HG02610 (cell line): ENCODE measurements around the gene TP53BP2.
"Not testable (repeated sequence)": the region's sequence is repeated elsewhere in the genome, so short reads cannot be mapped to it uniquely, and the experiment has no call there.

Source experiments
- ATAC-seq: cut with Tn5 transposase; IDR thresholded peaks from one replicate; pipeline ENCODE4 v1.9.1; 2021; ENCODE audit warnings: mild to moderate bottlenecking, moderate library complexity; ENCODE audit not compliant: unreplicated experiment

TP53BP2 gene

DNA sequence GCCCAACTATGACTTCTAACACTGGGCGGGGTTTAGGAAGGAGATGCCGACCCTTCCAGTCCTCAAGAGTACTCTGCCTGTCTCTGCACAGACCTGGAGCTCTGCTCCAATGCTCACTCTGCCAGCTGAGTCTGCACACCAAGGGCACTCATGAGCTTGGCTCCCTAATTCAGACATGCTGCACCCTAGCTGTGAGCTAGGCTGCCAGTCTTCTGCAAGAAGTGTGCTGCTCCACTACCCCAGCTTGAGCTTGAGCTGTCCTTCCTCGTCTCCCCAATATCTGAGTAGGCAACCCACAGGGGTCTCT lies 13.2 kb downstream of the TP53BP2 start:
- peak; percentile 16 for ATAC-seq

DNA sequence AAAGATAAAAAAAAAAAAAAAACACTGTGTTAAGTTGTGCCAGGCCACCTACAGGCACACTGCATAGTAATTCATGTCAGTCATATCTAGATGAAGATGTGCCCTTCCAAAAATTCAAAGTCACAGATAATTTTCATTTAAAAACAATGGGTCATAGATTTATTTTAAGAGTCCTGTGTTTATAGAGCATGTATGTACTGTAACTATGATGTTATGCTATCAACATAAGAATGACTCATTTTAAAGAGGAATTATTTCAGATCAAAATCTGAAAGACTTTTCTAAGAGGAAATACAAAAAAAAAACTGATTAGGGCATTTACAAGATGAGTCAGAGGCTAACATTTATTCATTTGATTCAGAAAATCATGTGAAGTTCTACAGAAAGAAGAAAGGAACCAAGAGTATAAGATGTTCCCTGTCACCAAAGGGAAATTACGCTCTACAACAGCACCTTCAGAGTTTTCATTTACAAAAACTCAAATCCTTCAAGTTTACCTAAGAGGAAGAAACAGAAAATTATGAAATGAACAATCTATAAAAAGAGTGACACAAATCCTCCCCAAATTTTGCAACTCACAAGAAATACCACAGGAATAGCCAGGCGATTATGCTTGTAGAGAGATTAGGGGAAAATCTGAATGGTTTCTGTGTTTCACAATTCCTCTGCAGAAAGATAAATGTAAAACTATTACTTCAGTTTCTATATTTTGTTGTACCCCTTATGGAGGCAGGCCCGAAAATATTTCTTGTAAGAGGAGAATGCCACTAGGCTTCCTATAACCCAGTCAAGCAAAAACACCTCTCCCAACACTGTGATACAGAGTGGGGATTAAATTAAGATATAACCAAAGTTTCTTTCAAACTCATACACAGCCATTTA lies 13.8 kb downstream of the TP53BP2 start:
- peak; percentile 52 for ATAC-seq

DNA sequence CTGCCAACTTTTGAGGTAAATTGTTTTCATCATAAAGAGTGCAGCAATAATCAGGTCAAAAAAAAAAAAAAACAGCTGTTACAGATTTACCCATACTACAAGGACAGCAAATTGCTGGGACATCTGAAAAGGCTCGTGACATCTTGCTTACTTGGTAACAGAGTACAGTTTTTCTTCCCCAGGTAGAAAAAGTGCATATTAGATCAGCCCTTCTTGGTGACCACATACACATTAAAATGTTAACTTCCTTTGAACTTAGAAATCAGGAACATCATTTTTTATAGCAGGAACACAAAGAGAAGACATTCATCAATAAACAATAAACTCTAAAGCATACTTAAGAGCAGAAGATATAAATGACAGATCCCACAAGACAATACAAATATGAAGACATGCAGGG lies 16.1 kb downstream of the TP53BP2 start:
- ATAC-seq, result no peak

DNA sequence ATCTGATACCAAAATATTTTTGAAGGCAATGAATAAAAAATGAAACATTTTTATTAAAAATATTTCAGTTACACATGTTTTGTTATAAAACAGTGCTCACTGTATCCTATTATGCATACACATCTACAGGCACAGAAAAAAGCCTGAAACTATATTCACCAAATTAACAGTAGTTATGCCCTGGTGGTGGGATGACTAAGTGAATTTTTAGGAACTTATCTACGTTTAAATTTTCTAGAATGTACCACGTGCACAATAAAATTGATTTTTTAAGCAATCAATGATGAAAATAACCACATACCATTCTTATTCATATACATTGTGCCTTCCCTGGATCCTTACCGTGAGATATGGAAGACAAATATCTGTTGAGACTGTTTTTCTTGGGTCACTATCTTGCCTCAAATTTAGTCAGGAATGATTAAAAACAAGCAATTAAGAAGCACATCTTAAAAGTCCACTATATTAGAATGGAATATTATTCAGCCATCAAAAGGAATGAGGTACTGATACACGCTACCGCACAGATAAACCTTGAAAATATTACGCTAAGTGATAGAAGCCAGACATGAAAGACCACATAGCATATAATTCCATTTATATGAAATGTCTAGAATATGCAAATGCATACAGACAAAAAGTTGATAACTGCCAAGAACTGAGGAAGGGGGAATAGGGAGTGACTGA lies 17.4 kb downstream of the TP53BP2 start:
- no peak for ATAC-seq

DNA sequence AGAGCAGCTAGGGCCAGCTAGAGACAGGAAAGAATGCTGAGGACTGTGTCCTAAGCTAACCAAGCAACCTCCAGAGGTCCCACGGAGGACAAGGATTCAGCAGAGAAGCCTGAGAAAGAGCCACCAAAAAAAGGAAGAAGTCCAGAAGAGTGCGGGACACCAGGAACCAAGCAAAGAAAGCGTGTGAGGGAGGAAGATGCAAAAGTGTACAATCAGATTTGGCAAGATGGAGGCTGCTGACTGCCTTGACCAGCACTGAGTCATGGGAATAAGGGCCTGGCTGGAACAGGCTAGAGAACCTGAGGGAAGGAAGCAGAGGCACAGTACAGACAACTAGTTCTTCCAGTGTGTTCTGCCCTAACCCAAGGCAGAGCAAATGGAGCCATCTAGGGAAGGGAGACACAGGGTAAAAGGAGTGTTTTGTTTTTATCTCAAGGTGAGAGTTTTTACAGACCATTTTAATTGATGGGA lies 18.5 kb downstream of the TP53BP2 start:
- no peak for ATAC-seq

DNA sequence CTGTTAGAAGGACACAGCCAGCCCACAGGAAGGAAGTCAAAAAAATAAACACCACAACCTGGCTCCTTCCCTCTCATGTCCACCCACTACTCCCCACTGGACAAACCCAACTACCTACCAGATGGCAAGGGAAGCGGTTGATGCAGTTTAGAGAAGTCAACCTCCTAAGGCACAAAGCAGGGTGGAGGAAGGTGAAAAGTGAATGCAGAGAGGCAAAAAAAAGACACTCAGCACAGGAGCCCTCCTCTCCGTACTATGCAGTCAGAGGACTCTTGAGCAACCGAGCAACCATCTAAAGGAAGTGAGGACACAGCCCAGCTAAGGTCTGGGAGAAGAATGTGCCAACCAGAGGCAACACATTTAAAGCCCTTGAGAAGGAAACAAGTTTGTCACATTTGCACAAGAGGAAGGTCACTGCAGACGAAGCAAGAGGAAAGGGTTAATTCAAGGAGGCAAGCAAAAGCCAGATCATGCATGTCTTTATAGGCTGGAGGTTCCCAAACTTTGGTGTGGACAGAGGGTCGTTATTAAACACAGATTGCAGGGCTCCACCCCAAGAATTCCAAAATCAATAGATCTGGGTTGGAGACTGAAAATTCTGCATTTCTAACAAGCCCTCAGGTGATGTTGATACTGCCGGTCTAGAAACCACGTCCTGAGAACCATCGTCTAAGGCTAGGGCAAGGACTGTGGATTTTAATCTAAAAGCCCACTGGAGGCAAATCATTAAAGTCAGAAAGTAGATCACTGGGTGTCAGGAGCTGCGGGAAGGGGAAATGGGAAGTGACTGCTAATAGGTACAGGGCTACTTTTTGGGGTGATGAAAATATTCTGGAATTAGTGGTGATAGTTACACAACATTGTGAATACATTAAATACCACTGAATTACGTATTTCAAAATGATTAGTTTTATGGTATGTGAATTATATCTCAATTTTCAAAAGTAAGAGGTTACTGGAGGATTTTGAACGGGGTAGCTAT lies 19.7 kb downstream of the TP53BP2 start:
- ATAC-seq, result no peak

DNA sequence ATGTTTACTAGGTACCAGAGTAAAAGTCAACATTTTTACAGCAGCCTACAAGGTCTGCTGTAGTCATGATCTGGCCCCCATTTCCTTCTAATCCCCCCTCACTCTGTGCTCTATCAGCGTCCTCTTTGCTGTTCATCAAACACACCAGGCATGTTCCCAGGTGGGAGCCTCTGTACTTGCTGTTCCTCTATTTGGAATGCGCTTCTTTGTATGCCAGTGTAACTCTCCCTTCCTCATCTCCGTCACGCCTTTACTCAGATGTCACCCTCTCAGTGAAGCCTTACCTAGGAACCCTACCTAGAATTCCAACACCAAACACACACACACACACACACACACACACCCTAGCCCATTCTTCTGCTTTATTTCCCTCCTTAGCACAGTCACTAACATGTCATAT lies 21.0 kb downstream of the TP53BP2 start:
- no peak for ATAC-seq

DNA sequence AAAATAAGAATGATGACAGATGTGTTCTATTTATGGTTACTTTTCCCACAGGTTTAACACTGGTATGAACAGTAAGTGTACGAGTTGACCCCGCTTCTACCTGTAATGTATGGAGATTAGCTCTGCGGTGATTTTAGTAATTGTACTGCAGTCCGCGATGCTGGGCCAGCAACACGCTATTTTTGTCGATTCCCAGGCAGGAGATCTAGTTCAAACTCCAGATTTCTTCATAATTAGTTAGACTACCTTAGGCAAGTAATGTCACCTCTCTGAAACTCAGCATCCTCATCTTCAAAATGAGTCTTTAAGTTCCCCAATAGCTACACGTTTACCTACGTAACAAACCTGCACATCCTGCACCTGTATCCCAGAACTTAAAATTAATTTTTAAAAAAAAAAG lies 21.5 kb downstream of the TP53BP2 start:
- no peak for ATAC-seq

DNA sequence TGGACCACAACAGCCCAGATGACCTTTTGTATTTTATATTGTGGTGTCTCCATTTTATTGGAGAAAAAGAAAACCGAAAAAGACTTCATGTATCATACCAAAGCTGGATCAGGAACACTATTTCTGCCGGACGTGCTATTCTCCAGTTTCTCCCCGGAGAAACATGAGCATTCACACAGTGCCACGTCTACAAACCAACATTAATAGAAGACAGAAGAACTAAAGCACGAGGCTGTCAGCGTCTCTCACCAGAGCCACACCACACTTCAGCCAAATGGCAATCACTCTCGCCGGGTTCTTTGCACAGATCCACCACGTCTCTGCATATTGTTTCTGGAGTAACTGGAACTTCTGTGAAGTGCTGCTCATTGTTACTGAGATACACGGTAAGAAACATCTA lies 24.8 kb downstream of the TP53BP2 start:
- ATAC-seq, result no peak

DNA sequence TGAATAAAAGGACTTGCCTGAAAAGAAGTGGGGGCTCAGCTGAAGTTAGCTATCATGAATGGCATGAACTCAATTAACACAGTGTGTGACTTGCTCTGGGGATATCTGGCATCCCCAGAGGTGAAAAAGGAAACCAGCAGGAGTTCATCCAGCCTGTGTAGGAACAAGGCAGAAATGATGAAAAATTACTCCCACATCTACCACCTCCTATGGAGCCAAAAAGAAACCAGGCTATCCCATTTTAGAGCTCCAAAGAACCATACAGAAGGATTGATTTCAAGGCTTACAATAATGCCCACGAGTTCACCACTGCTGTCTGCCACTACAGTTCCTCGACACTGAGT lies 25.3 kb downstream of the TP53BP2 start:
- no peak for ATAC-seq

DNA sequence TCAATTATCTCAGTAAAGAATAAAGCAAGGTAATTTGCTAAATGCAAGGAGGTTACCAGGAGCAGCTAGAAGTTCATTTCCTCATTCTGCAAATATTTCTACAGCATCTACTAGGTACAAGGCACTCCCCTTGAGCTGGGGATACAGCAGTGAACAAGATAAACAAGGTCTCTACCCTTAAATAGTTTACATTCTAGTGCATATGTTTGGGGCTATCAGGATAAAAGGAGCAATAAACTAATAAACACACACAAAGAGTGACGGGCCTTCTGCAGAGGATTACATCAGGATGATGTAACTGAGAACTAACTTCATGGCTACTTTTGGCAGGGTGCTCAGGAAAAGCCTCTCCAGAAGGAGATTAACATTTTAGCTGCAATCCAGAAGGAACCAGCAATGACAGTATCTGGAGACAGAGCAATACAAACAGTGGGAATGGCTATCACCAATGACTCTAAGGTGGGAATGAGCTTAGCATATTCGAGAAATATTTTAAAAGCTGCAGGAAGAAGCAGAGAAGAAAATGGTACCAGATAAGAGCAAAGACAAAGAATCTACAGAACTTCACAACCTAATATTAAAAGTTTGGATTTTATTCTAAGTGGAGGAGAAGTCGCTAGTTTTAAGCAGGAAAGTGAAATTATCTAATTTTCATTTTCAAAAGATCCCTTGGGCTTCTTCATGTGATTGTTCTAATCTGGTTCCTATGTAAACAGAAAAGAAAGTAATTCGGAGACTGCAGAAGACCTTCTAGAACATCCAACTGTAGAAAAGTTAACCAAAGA lies 25.8 kb downstream of the TP53BP2 start:
- no peak for ATAC-seq

DNA sequence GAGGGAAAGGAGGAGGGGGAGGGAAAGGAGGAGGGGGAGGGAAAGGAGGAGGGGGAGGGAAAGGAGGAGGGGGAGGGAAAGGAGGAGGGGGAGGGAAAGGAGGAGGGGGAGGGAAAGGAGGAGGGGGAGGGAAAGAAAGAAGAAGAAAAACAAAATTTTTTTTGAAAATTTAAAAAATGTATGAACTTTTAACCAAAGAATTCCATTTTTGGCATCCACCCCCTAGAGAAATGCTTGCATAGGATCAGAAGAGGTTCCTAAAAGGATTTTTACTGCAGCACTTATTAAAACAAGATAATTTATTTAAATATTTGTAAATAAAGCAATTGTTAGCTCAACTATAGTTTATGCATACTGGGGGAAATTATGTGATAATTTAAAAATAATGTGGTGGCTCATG lies 28.5 kb downstream of the TP53BP2 start:
- ATAC-seq, result not testable (repeated sequence)

DNA sequence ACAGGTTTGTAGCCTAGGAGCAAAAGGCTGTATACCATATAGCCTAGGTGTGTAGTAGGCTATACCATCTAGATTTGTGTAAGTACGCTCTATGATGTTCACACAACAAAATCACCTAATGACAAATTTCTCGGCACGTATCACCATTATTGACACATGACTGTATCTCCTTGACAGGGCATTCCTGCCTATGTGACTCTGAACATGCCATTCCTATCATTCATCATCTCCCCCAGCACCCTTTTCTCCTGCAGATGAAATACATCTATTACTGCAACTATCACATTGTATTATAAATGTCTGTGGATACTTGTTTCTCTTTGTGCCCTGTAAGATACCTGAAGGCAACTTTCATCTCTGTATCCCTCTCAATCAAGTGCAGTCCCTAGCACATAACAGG lies 29.9 kb downstream of the TP53BP2 start:
- ATAC-seq, result no peak

DNA sequence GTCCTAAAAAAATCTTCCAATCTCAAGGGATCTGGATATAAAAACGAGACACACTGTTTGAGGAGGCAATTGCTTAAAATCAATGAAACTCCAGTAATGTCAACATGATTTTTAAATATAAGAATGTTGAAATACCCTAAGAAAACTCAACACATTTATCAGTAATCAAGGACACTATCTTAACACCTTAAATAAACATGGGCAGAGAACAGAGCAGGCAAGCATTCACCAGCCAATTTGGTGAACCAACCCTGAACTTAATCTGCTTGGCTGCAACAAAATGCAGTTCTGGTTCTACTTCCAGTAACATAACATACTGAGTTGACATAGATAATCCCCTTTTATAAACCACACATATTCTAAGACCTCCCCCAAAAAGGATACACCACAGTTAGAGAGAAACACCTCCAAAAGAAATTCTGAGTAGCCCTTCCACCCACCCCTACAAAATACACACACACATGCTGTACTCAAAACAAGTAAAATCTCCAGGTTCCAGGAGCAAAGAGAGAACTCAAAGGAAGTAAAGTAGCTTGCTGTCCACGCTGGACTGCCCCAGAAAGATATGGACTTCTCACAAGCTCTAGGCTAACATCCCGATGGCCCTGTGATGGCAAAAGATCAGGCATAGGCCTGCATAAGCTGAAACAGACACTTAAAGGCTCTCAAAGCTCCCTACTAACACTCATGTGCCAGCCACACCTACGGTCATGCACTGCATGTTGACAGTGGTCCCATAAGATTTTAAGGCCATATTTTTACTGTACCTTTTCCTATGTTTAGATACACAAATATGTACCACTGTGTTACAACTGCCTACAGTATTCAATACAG lies 30.5 kb downstream of the TP53BP2 start:
- no peak for ATAC-seq

DNA sequence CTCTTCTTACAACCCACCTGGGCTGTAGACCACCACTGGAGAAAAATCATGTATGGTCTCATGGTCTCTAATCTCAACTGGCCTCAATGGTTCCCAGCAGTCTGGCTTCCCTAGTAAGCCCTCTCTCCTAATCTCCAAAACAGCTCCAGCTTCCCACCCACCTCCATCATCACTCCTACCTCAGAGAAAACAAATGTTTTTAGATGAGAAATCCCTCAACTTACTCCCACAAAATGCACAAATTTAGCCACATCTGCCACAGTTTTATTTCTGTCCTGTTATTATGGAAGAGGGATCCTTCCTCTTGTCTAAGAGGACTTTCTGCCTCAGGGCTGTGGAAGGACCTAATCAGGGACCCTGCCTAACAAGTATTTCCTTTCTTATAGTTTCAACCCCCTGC lies 32.1 kb downstream of the TP53BP2 start:
- ATAC-seq, result no peak

DNA sequence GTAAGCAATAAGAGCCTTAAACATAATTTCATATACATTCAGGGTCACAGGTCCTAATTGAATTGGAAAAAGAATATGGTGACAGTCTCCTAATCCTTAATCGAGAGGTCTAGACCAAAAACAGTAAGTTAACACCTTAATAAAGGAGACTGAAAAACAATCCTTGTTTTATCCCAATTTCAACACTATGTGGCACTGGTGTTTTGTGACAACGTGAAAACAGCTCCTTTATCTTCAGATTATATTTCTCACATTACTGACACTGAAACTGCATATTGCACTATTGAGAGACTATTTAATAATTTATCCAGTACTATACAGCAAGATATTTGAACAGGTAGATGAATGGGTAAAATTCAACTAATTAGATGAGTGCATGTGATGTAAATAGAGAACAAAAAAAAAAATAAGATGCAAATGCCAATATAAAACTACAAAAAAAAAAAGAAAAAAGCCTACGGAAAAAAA lies 34.1 kb downstream of the TP53BP2 start:
- no peak for ATAC-seq

DNA sequence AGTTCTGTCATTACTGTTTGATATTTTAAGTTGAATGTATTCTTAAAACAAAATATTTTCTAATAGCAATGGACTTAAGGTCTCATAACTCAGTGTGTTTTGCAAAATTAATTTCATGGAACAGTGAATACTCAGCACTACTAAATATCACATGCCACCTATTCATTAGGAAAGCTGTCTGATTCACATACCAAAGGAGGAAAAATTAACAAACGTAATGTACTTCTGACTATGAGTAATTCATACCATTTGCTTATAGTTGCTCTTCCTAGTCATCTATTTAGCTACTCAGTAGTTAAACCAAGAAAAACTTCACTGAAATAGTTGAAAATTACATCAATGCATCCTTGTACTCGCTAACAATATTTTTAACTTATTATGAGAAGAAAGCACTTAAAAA lies 35.2 kb downstream of the TP53BP2 start:
- ATAC-seq, result no peak

DNA sequence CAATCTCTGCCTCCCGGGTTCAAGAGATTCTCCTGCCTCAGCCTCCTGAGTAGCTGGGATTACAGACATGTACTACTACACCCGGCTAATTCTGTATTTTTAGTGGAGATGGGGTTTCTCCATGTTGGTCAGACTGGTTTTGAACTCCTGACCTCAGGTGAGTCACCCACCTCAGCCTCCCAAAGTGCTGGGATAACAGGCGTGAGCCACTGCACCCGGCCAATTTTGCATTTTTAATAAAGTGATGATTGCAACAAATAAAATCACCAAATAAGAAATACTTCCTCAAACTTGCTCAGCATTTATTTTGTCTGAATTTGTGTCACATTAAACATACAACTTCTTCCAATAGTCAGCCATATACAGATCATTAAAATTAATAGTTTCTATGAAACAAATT lies 35.8 kb downstream of the TP53BP2 start:
- ATAC-seq, result not testable (repeated sequence)

DNA sequence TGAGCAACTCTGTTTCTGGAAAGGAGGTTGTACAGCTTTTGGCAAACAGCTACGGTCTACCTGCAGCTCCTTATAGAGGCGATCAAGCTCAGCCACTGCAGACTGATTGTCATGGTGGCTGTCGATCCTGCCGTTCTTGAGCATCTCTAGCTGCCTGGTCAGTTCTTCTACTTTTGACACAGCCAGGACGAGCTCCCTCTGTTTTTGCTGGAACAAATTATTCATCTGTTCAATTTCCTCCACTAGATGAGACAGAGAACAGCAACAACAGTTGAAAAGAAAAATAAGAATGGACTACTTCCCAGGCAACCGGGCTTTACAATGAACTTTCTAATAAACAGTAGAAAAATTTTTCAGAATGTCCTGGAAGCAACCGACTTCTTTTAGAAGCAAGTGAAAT lies 42.5 kb downstream of the TP53BP2 start:
- no peak for ATAC-seq

DNA sequence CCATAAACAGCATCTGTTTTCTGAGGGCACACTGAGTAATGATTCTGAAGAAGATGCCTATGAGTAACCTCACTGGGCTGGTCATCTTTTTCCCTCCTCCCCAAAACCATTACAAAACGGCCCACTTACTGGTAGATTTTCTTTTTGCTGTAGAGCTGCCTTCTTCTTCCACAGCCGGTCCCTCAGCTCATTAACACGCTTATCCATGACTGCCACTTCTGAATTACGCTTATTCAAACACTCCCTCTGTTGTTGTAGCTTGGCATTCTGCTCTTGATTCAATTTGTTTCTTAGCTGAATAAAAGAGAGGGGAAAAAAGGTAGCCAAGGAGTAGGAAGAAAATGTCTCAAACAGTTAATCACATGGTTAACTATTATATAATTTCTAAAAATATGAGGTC lies 43.1 kb downstream of the TP53BP2 start:
- no peak for ATAC-seq
